SK-N-MC (cell line): ENCODE data around the gene DOCK10.
"Not testable (repeated sequence)": the region's sequence is repeated elsewhere in the genome, so short reads cannot be mapped to it uniquely, and the experiment has no call there.

Experiments used
- EZH2 ChIP-seq: fragments of 200-600 bp; sonication (generic); IDR thresholded peaks from one replicate; pipeline ENCODE4 v1.6.1; 2017; ENCODE audit warnings: antibody characterized with exemption
- FOXP2 ChIP-seq: optimal IDR thresholded peaks from 2 replicates; pipeline ENCODE3; 2011; ENCODE audit warnings: mild to moderate bottlenecking, moderate library complexity; ENCODE audit not compliant: insufficient read depth; ENCODE audit errors: extremely low read length, control extremely low read depth

GRCh38 chr2:224917246-224917645 lies 125.0 kb downstream of the DOCK10 start:
- TF ChIP-seq FOXP2, EZH2: not testable (repeated sequence)
